ENCODE measurements around the gene HACD3. TPM values are rescaled to one million over a fixed set of nuclear protein-coding genes. Genes with fewer than 3 reads are reported as not detected.
A peak's percentile ranks its signal among the peaks of the same experiment; 100 is the strongest.

The HACD3 gene
- total and polyA plus RNA-seq, 2 experiments from 2014 or later: 127 to 171 TPM

GRCh38 chr15:65580287-65580686 lies 50.0 kb downstream of the HACD3 start:
- Histone ChIP-seq H3K27ac (peak overlapping the region; percentile 42), H3K4me1 (ENCODE audit: insufficient read depth) (peaks cover 3% of the 10 kb centered on the region), H3K9me2 (replicated peaks; ENCODE audit: insufficient read depth) (no peaks in the 10 kb centered on the region), H3K4me2 (no peak overlapping the region), H3K9me3 (ENCODE audit: low read depth) (no peaks in the 10 kb centered on the region), H2AFZ (no peak overlapping the region), H3K27me3 (no peaks in the 10 kb centered on the region), H3K79me2 (no peaks in the 10 kb centered on the region), H3K4me3 (no peak overlapping the region), H4K20me1 (ENCODE audit: insufficient read depth, poor library complexity, severe bottlenecking) (no peaks in the 10 kb centered on the region), H3K36me3 (replicated peaks; ENCODE audit: insufficient read depth, low read depth) (no peaks in the 10 kb centered on the region)
- TF ChIP-seq CTCF (IDR thresholded peaks at IDR 0.05; ENCODE audit: poor library complexity) (no peak), EZH2 (IDR thresholded peaks at IDR 0.05; ENCODE audit: borderline replicate concordance) (no peak), EZH2phosphoT487 (IDR thresholded peaks at IDR 0.05; ENCODE audit: low read depth, severe bottlenecking, unreplicated experiment) (no peak)
- peak; percentile 31 for DNase-seq (ENCODE audit: low spot score)

GRCh38 chr15:65583701-65584100 lies 53.4 kb downstream of the HACD3 start:
- no peaks in the 10 kb centered on the region for H3K9me3 ChIP-seq (ENCODE audit: low read depth)
- H3K27me3 ChIP-seq: no peaks in the 10 kb centered on the region
- H4K20me1 ChIP-seq (ENCODE audit: insufficient read depth, poor library complexity, severe bottlenecking): no peaks in the 10 kb centered on the region
- WGBS (ENCODE audit: low lambda C conversion rate, missing lambda C conversion rate): 74% methylated on average over 1 of the region's 1 CpG
- TF ChIP-seq EZH2 (IDR thresholded peaks at IDR 0.05; ENCODE audit: borderline replicate concordance) (no peak), CTCF (IDR thresholded peaks at IDR 0.05; ENCODE audit: poor library complexity) (no peak), EZH2phosphoT487 (IDR thresholded peaks at IDR 0.05; ENCODE audit: low read depth, severe bottlenecking, unreplicated experiment) (no peak)
- H2AFZ ChIP-seq: no peak overlapping the region
- no peaks in the 10 kb centered on the region for H3K79me2 ChIP-seq
- H3K4me1 ChIP-seq (ENCODE audit: insufficient read depth): peaks cover 3% of the 10 kb centered on the region
- H3K27ac ChIP-seq: peak overlapping the region; percentile 3
- H3K9me2 ChIP-seq (replicated peaks; ENCODE audit: insufficient read depth): no peaks in the 10 kb centered on the region
- H3K4me3 ChIP-seq: no peak overlapping the region
- H3K36me3 ChIP-seq (replicated peaks; ENCODE audit: insufficient read depth, low read depth): no peaks in the 10 kb centered on the region
- peak; percentile 8 for DNase-seq (ENCODE audit: low spot score)
- H3K4me2 ChIP-seq: no peak overlapping the region

GRCh38 chr15:65584241-65584640 lies 54.0 kb downstream of the HACD3 start:
- Histone ChIP-seq H3K27me3 (no peaks in the 10 kb centered on the region), H3K36me3 (replicated peaks; ENCODE audit: insufficient read depth, low read depth) (no peaks in the 10 kb centered on the region), H3K4me2 (no peak overlapping the region), H3K9me3 (ENCODE audit: low read depth) (no peaks in the 10 kb centered on the region), H3K4me1 (ENCODE audit: insufficient read depth) (peaks cover 3% of the 10 kb centered on the region), H2AFZ (no peak overlapping the region), H3K27ac (peak overlapping the region; percentile 3), H3K79me2 (no peaks in the 10 kb centered on the region), H4K20me1 (ENCODE audit: insufficient read depth, poor library complexity, severe bottlenecking) (no peaks in the 10 kb centered on the region), H3K9me2 (replicated peaks; ENCODE audit: insufficient read depth) (no peaks in the 10 kb centered on the region), H3K4me3 (no peak overlapping the region)
- DNase-seq (ENCODE audit: low spot score): no peak
- TF ChIP-seq EZH2phosphoT487 (IDR thresholded peaks at IDR 0.05; ENCODE audit: low read depth, severe bottlenecking, unreplicated experiment) (no peak), EZH2 (IDR thresholded peaks at IDR 0.05; ENCODE audit: borderline replicate concordance) (no peak), CTCF (IDR thresholded peaks at IDR 0.05; ENCODE audit: poor library complexity) (no peak)

- no peaks in the 10 kb centered on the region for H3K36me3 ChIP-seq (replicated peaks; ENCODE audit: insufficient read depth, low read depth)
- no peaks in the 10 kb centered on the region for H3K9me2 ChIP-seq (replicated peaks; ENCODE audit: insufficient read depth)
- H3K4me3 ChIP-seq: no peak overlapping the region
- WGBS (ENCODE audit: low lambda C conversion rate, missing lambda C conversion rate): 100% methylated on average over 1 of the region's 1 CpG
- H3K4me2 ChIP-seq: no peak overlapping the region
- no peak overlapping the region for H3K27ac ChIP-seq
- H3K27me3 ChIP-seq: no peaks in the 10 kb centered on the region
- no peaks in the 10 kb centered on the region for H4K20me1 ChIP-seq (ENCODE audit: insufficient read depth, poor library complexity, severe bottlenecking)
- H3K9me3 ChIP-seq (ENCODE audit: low read depth): no peaks in the 10 kb centered on the region
- no peak for DNase-seq (ENCODE audit: low spot score)
- H2AFZ ChIP-seq: no peak overlapping the region
- H3K79me2 ChIP-seq: no peaks in the 10 kb centered on the region
- no peaks in the 10 kb centered on the region for H3K4me1 ChIP-seq (ENCODE audit: insufficient read depth)
- TF ChIP-seq CTCF (IDR thresholded peaks at IDR 0.05; ENCODE audit: poor library complexity) (no peak), EZH2 (IDR thresholded peaks at IDR 0.05; ENCODE audit: borderline replicate concordance) (no peak), EZH2phosphoT487 (IDR thresholded peaks at IDR 0.05; ENCODE audit: low read depth, severe bottlenecking, unreplicated experiment) (no peak)
Observed at GRCh38 chr15:65587094-65587493, 56.8 kb downstream of the HACD3 start.
